ENCODE results near the gene SLC6A17. TPM values are rescaled to one million over a fixed set of nuclear protein-coding genes. Genes with fewer than 3 reads are reported as not detected.

The SLC6A17 gene
- polyA plus RNA-seq, 1 donor, result 0.83 TPM

DNA sequence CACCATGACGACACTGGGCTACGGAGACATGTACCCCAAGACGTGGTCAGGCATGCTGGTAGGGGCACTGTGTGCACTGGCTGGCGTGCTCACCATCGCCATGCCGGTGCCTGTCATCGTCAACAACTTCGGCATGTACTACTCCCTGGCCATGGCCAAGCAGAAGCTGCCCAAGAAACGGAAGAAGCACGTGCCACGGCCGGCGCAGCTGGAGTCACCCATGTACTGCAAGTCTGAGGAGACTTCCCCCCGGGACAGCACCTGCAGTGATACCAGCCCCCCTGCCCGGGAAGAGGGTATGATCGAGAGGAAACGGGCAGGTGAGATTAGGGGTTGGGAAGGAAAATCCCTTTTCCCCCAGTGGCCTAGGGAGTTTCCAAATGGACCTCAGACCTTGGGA, 73.3 kb downstream of the SLC6A17 start:
- no peak for DNase-seq

DNA sequence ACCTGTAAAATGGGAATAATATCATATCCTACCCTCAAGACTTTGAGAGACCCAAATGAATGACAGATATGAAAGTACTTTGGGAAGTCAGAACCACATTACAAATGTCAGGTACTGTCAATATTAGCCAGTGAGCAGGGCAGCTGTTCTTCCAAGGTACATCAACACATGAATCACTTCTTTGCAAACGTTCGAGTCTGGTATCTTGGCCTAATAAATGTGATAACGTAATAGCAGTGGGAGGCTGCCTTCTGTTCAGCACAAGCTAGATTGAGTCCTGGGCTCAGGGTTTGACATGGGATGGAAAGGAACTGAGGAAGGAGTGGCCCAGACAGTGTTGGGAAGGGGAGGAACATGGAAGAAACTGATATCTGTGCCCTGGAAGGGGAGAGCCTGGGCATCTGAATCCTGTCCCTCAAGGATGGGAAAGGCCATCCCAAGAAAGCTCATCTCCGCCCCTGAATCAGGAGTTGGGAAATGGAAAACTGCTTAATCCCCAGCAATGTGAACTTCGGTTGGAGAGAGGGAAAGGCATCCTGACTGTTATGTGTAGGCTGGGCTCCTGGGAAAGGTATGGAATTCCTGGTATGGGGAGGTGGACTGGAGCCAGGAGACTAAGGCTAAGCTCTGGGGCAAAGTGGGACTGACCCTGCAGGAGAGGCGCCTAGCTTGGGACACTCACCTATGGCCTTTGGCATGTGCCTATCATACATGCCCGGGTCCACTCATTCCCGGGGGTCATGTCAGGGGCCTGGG, 74.1 kb downstream of the SLC6A17 start:
- no peak for DNase-seq

DNA sequence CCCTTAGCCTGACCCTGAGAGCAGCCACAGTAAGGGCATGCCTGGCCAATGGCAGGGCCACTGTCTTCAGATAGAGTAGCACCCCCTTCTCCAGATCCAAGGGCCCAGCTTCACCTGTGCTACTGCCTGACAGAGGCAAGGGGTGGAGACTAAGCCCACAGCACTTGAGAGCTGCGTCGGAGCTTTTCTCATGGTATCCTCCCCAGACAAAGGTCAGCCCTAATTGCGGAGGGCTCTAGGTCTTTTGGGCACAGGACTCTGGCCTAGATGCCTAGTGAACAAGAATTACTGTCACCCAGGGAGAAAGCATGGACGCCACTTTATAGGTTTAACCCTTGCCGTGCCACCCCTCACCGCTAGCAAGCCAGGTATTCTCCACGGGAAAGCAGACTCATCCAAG, 74.9 kb downstream of the SLC6A17 start:
- no peak for DNase-seq

- DNase-seq, result no peak
Observed at GRCh38 chr1:110225756-110226404, 75.6 kb downstream of the SLC6A17 start.

DNA sequence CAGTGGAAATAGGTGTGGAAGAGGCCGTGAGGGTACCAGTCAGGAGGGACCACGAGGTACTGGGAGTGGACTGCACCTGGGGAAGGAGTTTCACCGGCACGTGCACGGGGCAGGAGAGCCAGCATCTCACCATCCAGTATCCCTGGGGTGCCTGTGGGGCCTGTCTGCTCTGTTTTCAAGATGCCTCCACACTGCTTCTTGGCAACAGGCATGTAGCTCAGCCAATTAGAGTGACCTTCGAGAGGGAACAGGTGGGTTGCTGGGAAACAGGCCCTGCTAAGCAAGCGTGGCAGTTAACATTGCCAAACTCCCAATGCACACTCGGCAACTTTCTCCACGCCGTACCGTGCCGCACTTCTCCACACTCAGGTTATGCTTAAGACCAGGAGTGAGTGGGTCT, 77.5 kb downstream of the SLC6A17 start:
- DNase-seq, result no peak

GRCh38 chr1:110228381-110228780, 78.1 kb downstream of the SLC6A17 start:
- no peak for DNase-seq

DNA sequence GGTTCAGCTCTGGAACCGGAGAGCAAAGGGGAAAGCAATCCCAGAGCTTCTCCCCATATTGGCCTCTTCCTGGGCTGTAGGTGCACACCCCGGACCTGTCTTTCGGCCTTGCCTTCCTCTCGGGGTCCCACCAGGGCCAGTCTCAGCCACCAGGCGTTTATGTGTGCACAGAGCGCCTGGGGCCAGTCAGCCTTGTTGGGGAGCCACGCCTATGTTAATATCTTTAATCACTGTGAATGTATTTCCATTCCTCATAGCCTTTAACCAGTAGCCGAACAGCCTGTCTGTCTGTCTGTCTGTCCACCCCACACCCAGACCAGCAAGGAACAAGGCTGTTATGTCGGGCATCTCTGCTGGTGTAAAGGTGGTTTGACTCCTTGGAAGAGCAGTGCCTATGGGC, 78.6 kb downstream of the SLC6A17 start:
- no peak for DNase-seq

GRCh38 chr1:110229348-110230001, 79.2 kb downstream of the SLC6A17 start:
- no peak for DNase-seq

DNA sequence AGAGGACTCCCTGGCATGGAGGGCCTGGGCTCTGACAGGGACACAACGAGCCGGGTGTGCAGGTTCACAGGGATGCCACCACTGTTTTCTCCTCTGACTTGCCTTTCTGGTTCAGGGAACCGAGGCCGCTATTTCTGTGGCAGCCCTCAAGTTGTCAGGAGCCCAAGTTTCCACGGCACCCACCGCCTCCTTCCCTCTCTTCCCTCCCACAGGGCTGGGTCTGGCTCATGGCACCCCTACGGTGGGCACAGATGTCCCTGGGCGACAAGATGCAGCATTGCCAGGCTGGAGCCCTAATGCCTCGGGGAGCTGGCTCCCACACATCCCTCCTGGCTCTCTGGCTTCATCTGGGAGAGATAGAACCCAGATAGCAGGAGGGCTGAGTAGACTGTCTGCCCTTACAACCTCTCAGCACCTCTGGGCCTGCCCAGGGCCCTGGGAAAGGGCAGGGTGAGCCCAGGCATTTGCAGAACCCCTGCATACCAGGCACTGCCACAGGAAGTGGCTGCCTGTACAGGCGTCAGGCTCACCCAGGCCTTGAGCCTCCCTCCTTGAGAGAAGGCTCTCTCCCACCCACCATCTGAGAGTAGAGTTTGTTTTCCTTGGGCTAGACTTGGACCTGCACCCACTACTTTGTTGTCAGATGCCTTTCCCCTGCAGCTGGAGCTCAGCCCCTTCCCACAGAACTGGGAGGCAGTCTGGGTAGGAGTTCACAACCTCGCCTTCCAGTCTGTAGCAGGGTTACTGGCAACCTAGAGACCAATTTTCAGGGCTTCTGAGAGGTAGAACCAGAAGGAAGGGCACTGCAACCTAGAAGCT, 80.3 kb downstream of the SLC6A17 start:
- no peak for DNase-seq

GRCh38 chr1:110233861-110234260, 83.6 kb downstream of the SLC6A17 start:
- no peak for DNase-seq

- DNase-seq, result no peak
Observed at GRCh38 chr1:110234691-110235090, 84.4 kb downstream of the SLC6A17 start.

GRCh38 chr1:110235181-110235833, 85.0 kb downstream of the SLC6A17 start:
- no peak for DNase-seq

- no peak for DNase-seq
Observed at GRCh38 chr1:110235834-110236682, 85.8 kb downstream of the SLC6A17 start.

DNA sequence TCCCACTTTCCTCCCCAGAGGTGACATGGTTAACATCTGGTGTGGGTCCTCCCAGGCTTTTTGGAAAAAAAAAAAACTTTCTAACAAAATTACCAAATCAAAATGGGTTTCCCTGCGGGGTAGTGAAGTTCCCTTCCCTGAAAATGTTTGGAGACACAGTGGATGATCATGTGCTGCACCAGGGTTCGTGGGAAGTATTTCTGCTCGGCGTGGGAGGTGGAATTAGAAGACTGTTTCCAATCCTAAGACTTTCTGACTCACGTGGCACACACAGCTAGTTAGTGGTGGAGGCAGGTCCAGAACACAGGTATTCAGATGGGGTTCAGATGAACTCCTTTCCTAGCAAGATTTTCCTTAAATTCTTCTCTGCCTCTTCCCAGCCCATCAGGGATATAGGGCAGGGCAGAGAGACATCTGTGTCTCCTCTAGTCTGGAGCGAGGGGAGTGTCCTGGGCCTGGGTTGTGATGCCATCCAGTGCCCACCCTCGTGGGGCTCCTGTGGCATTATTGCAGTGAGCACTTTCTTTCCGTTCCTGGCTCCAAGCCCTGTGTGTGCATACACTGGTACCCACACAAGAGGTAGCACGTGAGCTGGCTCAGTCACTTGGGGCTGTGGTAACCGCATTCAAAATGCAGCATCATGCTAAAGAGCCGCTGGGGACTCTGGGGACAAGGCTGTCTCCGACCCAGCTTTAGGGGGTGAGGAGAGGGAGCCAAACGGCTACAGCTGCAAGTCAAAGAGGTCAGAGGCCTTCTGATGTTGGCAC, 87.3 kb downstream of the SLC6A17 start:
- no peak for DNase-seq

GRCh38 chr1:110239441-110240430, 89.4 kb downstream of the SLC6A17 start:
- DNase-seq, result no peak

DNA sequence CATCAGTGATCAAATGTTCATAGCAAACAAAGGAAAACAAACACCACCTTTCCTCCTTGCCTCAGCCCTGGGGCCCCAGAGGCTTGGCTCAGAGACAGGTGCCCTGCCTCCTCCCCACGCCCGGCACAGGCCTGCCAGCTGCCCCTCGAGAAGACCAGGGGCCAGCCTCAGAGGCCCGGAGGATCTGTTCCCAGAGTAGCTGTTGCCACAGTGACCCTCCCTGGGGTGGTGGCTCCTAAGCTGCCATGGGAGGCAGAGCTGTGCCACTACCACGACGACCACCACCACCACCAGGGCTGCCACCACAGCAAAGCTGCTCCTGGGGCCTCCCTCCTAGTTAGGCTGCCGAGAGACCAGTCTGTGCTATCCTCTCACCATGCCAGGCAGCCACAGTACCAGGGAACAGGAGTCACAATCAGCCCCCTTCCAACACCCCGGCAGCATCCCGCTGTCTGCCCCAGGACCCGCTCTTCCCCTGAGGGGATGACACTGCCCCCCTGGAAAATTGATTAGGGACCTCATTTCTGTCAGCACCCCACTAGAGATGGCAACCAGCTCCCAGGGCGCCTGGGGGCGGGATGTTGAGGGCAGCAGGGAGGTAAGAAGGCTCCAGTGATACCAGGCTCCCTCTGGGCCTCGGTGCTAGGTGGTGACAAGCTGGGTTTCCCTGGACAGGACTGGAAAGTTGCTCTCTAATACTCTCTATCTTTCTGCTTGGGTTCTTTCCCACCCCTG, 90.3 kb downstream of the SLC6A17 start:
- DNase-seq, result no peak

GRCh38 chr1:110241516-110241915, 91.2 kb downstream of the SLC6A17 start:
- no peak for DNase-seq

DNA sequence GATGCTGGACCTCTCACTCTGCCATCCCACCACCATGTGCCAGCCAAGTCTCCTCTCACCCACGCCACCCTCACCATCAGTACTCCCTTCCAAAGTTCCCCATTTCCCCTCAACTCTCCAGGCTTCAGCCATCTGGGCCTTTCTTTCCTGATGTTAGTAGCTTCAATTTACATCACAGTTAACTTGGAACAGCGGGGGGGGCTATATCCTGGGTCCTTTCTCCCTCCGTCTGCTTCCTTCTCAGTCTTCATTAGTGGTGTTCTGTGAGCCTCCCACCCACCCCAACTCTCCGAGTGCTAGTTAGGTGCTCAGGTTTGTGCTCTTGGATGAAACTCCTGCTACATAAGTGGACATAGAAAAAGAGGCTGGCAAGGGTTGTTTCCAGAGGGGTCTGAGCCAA, 91.8 kb downstream of the SLC6A17 start:
- no peak for DNase-seq

DNA sequence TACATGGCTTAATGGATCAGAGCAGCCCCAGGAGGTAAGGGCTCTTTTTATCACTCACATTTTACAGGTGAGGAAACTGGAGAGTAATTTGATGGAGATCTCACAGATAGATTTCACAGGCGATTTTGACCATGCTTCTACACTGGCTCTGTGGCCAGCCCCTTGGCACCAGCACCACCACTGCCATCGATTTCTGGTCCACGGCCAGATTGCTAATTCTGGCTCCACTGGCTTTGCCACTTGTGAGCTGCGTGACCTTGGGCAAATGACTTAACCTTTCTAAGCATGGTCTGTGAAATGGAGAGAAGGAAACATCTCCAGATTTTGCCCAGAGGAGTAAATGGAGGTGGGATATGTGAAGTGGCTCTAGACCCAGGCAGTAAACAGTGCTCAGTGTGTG, 92.4 kb downstream of the SLC6A17 start:
- DNase-seq, result no peak
